Head of caudate nucleus (tissue), 42 donors: ENCODE results near the gene NPHP4.
"Not testable (repeated sequence)": the region's sequence is repeated elsewhere in the genome, so short reads cannot be mapped to it uniquely, and the experiment has no call there.

Experiments
- DNase-seq, 42 donors: peaks; one replicate each; pipeline versions ENCODE4 v3.0.0 to v3.0.0-alpha.2; 2020 to 2021; ENCODE audit warnings: mixed read lengths in 7 of 42
- intact Hi-C: fragments of 100-400 bp; cut with DNase I; formaldehyde crosslinking; loops from one replicate; pipeline ENCODE4 v1.15.0; 2022

The NPHP4 gene

GRCh38 chr1:5863238-5863637, 129.0 kb downstream of the NPHP4 start:
- DNase-seq = peak in 34 of 42 donors; percentile 3 to 75 (median 39)
- intact Hi-C loops = no loop called here

GRCh38 chr1:5861871-5862825, 130.1 kb downstream of the NPHP4 start:
- intact Hi-C loops = no loop called here

GRCh38 chr1:5860277-5860676, 131.9 kb downstream of the NPHP4 start:
- intact Hi-C loops = no loop called here
- DNase-seq = no peak

More at GRCh38 chr1:5861871-5862825, 130.1 kb downstream of the NPHP4 start:
- no peak for DNase-seq

GRCh38 chr1:5859766-5860165, 132.5 kb downstream of the NPHP4 start:
- intact Hi-C loops = no loop called here
- no peak for DNase-seq

GRCh38 chr1:5858844-5859407, 133.3 kb downstream of the NPHP4 start:
- intact Hi-C loops = no loop called here
- DNase-seq = no peak

- DNase-seq = no peak
- intact Hi-C loops = no loop called here
These were observed 134.0 kb downstream of the NPHP4 start for GRCh38 chr1:5858246-5858645.

GRCh38 chr1:5857508-5858090, 134.6 kb downstream of the NPHP4 start:
- peak in 1 of 42 donors; percentile 8 for DNase-seq
- intact Hi-C loops = no loop called here

- intact Hi-C loops = no loop called here
- DNase-seq = no peak
These were observed 135.2 kb downstream of the NPHP4 start for GRCh38 chr1:5857011-5857410.

- no peak for DNase-seq
- intact Hi-C loops = no loop called here
These were observed 135.9 kb downstream of the NPHP4 start for GRCh38 chr1:5856246-5856815.

- no peak for DNase-seq
- intact Hi-C loops = no loop called here
These were observed 136.9 kb downstream of the NPHP4 start for GRCh38 chr1:5855196-5855897.

- no peak for DNase-seq
- intact Hi-C loops = no loop called here
These were observed 137.5 kb downstream of the NPHP4 start for GRCh38 chr1:5854754-5855153.

- intact Hi-C loops, DNase-seq: not testable (repeated sequence)
These were observed 138.4 kb downstream of the NPHP4 start for GRCh38 chr1:5853858-5854257.

GRCh38 chr1:5850503-5850902, 141.7 kb downstream of the NPHP4 start:
- intact Hi-C loops = no loop called here
- no peak for DNase-seq

GRCh38 chr1:5849550-5849949, 142.7 kb downstream of the NPHP4 start:
- intact Hi-C loops = no loop called here

GRCh38 chr1:5847013-5847659, 145.1 kb downstream of the NPHP4 start:
- peak in 2 of 42 donors; percentile 6 to 46 for DNase-seq
- intact Hi-C loops = no loop called here

More at GRCh38 chr1:5849550-5849949, 142.7 kb downstream of the NPHP4 start:
- DNase-seq = no peak

- intact Hi-C loops = no loop called here
- no peak for DNase-seq
These were observed 146.8 kb downstream of the NPHP4 start for GRCh38 chr1:5845376-5845775.

- intact Hi-C loops = no loop called here
- DNase-seq = no peak
These were observed 147.8 kb downstream of the NPHP4 start for GRCh38 chr1:5844442-5844841.

- intact Hi-C loops = no loop called here
- no peak for DNase-seq
These were observed 148.6 kb downstream of the NPHP4 start for GRCh38 chr1:5843521-5844096.
